Activated gamma-delta T cell treated with anti-CD3 and anti-CD28 coated beads, Interleukin-2, amount 50 U/mL, for 16 hours (primary cell): ENCODE measurements around the gene EXOC3L4.

Experiments
- DNase-seq: peaks from one replicate; pipeline ENCODE4 v3.0.0-alpha.2; 2020; ENCODE audit warnings: low read depth

The EXOC3L4 gene

DNA sequence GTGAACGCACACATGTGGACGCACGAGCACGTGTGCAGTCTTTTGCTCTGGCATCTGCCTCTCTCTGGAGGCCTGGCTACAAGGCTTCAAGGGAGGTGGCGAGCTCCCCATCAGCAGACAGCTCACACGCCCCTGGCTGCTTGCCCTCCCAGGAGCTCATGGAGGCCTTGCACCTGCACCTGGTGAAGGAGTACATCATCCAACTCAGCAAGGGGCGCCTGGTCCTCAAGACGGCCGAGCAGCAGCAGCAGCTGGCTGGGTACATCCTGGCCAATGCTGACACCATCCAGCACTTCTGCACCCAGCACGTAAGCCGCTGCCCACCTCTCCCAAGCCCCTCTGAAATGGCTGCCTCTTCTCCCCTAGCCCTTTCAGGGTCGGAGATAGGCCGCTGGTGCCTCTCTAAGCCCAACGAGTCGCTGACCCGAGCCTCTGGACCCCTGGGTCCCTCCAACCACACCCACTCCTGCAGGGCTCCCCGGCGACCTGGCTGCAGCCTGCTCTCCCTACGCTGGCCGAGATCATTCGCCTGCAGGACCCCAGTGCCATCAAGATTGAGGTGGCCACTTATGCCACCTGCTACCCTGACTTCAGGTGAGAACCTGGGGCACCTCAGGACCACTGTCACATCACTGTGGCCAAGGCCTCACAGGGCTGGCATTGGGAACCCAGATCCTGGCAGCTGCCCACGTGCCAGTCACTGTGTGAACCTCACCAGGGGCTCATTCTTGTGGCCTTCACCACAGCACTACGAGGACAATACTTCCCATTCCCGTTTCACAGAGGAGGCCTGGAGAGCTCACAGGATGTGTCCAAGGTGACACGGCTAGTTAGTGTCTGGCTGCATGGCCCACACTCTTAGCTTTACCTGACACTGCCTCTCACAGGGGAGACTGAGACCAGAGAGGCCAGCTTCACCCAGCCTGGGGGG, 39.0 kb downstream of the EXOC3L4 start:
- DNase-seq, result no peak

DNA sequence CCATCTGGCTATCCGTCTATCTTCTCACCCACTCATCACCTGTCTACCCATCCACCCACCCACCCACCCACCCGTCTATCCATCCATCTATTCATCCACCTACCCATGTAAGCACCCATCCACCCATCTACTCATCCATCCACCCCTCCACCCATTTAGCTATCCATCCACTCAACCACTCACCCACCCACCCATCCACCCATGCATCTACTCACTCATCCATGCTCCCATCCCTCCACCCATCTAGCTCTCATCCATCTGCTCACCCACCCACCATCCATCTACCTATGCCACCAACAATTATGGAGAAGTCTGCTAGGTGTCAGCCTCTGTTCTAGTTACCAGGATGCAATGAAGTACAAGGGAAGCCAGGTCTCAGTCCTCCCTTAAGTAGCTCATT, 39.9 kb downstream of the EXOC3L4 start:
- DNase-seq, result no peak

GRCh38 chr14:103134919-103135318, 40.4 kb downstream of the EXOC3L4 start:
- DNase-seq, result no peak

GRCh38 chr14:103135333-103136260, 41.1 kb downstream of the EXOC3L4 start:
- DNase-seq, result no peak

- no peak for DNase-seq
Observed at GRCh38 chr14:103136388-103137271, 42.1 kb downstream of the EXOC3L4 start.

- DNase-seq, result no peak
Observed at GRCh38 chr14:103137689-103138300, 43.3 kb downstream of the EXOC3L4 start.

DNA sequence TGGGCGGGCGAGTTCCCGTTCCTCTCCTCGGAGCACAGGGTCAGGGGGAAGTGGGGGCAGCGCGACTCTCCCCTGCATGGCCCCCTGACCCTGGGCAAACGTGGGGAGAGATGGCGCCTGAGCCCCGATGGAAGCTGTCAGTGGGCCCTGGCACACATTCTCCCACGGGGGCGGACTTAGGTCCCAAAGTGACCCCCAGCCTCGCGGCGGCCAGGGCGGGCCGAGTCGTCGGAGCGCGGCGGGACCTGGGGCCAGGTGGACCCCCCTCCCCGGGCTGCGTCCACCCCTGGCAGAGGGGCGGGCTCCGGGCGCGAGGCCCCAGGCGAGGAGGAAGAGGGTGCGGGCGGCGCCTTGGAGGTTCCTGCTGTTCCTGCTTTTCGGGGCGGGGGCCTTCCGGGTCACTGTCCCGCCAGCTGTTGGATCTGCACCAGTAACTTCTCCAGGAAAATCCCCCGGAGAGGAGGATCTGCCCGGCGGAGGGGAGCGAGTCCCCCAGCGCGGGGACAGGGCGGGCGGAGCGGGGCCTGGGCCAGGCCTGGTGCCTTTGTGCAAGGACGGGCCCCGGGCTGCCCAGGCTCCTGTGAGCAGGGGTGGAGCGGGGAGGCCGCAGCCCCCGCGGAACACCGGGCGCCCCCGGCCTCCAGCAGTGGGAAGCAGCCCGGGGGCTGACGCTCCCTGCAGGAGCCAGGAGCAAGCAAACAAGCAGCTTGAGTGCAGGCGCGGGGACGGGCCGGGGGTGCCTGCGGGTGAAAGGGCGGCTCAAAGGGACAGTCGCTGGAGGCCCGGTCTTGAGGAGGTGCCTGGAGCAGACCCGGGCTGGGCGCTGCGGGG, 44.0 kb downstream of the EXOC3L4 start:
- DNase-seq, result no peak

- no peak for DNase-seq
Observed at GRCh38 chr14:103139132-103140025, 44.9 kb downstream of the EXOC3L4 start.

GRCh38 chr14:103140316-103141109, 46.0 kb downstream of the EXOC3L4 start:
- DNase-seq, result no peak

GRCh38 chr14:103141117-103141796, 46.7 kb downstream of the EXOC3L4 start:
- DNase-seq, result no peak

DNA sequence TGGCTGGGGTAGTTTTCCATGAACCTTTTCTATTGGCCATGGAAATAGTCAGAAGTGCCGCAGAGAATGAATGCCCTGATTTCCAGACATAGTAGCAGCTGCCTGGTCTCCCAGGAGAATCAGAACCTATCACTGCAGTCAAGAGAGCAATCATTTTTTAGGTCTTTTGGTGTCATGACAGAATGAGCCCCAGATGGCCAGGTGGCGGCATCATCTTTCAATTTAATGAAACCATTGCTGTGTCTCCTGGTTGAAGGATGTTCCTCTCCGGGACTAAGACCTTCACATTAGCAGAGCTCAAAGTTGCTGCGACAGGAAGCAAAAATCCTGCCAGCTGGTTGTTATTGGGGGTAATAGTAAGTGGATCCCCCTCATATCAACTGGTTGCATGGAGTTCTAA, 47.5 kb downstream of the EXOC3L4 start:
- DNase-seq, result no peak

- no peak for DNase-seq
Observed at GRCh38 chr14:103142721-103143302, 48.3 kb downstream of the EXOC3L4 start.

DNA sequence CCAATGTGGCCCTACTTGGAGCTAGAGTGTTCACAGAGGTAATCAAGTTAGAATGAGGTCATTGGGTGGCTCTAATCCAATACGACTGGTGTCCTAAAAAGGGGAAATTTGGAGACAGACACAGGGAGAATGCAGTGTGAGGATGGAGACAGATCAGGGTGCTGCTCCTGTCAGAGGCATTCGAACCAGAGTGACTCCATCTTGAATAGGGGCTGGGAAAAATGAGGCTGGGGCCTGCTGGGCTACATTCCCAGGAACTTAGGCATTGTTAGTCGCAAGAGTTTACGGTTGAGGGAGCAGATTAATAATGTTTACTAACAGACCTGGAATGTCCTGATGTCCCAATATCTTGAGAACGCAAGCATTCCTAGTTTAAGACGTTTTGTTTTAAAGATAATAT, 49.0 kb downstream of the EXOC3L4 start:
- DNase-seq, result no peak

DNA sequence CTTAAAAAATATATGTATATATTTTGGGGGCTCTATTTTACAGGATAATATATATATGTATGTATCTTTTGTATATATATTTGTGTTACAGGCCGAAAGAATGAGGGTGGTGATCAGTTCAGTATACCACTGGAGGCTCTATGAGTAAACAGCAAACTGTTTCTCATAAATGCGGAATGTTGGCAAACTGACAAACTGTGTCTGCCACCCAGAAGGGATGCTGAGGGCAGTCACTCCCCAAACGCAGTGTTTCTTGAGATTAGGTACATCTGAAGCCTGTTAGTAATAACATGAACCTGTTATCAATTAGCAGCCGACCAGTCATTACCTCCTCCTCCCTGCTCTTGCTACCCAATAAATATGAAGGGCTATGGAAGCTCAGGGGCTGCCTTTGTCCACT, 49.6 kb downstream of the EXOC3L4 start:
- no peak for DNase-seq

DNA sequence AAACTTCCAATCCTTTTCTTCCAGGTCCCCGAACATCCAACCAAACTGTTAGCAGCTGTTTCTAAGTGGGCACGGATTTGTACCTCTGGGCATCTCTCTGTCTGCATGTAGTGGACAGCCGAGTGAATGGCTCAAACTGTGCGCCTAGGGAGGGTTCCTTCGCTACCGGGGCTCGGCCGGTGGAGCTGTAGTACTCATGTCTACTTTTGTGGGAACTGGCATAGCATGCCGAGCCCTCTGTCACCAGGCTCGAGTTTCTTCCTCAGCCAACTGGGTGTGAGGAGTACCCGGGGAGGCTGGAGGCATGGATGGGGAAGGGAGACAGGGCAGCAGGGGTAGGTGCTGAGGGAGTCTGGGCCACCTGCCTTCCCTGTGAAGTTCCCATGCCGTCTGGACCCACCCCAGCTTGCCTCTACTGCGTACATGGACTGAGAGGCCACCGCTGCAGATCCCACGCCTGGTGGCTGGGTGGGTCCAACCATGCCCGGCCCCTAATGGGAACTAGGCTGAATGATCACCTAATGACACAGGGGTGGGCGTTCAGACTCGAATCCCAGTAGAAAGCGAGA, 51.7 kb downstream of the EXOC3L4 start:
- no peak for DNase-seq

GRCh38 chr14:103149351-103150237, 55.1 kb downstream of the EXOC3L4 start:
- no peak for DNase-seq
